HCT116 (cell line): ENCODE results near the gene ZNF488. TPM values are rescaled to one million over a fixed set of nuclear protein-coding genes. Genes with fewer than 3 reads are reported as not detected.
A peak's percentile ranks its signal among the peaks of the same experiment; 100 is the strongest.

Experiments
- ATAC-seq: fragments of 200-7000 bp; cut with Tn5 transposase; 2 replicates; pipeline ENCODE4 v1.9.1; 2020; ENCODE audit warnings: mild to moderate bottlenecking, moderate library complexity
- BruUV-seq: library from RNA; stranded (reverse); fragments of 400-500 nt; replicated peaks from 2 replicates; lab custom pipeline; 2021; lab: Mats Ljungman, UMichigan
- CTCF ChIA-PET: fragments of 300-600 bp; sonication (Branson Sonifier 250); formaldehyde crosslinking; loops from one replicate; lab custom pipeline; 2021; ENCODE audit warnings: antibody characterized with exemption; lab: Charles Lee
- POLR2A ChIA-PET: fragments of 300-600, 350-600 bp; sonication (Branson Sonifier 250); formaldehyde crosslinking; loops from one replicate; lab custom pipeline; 2021; ENCODE audit warnings: antibody characterized with exemption; lab: Charles Lee
- RAD21 ChIA-PET, 2 experiments: fragments of 300-600 bp; sonication (Branson Sonifier 250); formaldehyde crosslinking; loops; one replicate each; lab custom pipeline; 2023; ENCODE audit warnings: low total read pairs in 2 of 2; ENCODE audit not compliant: uncharacterized antibody in 2 of 2, unreplicated experiment in 2 of 2, low non-redundant PET in 1 of 2; lab: Charles Lee
- DNase-seq: peaks from one replicate; pipeline ENCODE4 v3.0.0-alpha.2; 2010; ENCODE audit warnings: low read depth, low spot score
- H2AFZ ChIP-seq: fragments of 200-600 bp; shearing (Covaris generic), sonication (generic); 2 replicates; pipeline ENCODE4 v1.6.1; 2017; ENCODE audit warnings: low read depth, mixed run types, mixed read lengths, antibody characterized with exemption, low read length; ENCODE audit not compliant: poor library complexity, severe bottlenecking
- H3K27ac ChIP-seq: 2 replicates; pipeline ENCODE4 v1.5.1; 2012; ENCODE audit warnings: low read depth, low read length
- H3K27me3 ChIP-seq: fragments of 200-600 bp; sonication (generic); 2 replicates; pipeline ENCODE4 v1.6.1; 2016; ENCODE audit warnings: mixed run types, low read length, mixed read lengths; ENCODE audit not compliant: insufficient read depth
- H3K36me3 ChIP-seq, 2 experiments: fragments of 200-500 bp in 1 of 2; fragments of 200-600 bp in 1 of 2; sonication (Bioruptor generic) in 1 of 2; sonication (generic) in 1 of 2; 2 replicates each; pipeline versions ENCODE4 v1.5.1 to v1.6.1; 2014 to 2016; ENCODE audit warnings: low read length in 2 of 2, inconsistent platforms in 1 of 2, mixed read lengths in 1 of 2, mixed run types in 1 of 2; ENCODE audit not compliant: insufficient read depth in 2 of 2, control insufficient read depth in 1 of 2
- H3K4me1 ChIP-seq, 2 experiments: fragments of 200-600 bp in 1 of 2; sonication (generic) in 1 of 2; 2 replicates each; pipeline versions ENCODE4 v1.5.1 to v1.6.1; 2012 to 2017; ENCODE audit warnings: low read length in 2 of 2, inconsistent platforms in 1 of 2, mild to moderate bottlenecking in 1 of 2, mixed read lengths in 1 of 2, mixed run types in 1 of 2, moderate library complexity in 1 of 2; ENCODE audit not compliant: insufficient read depth in 2 of 2, control insufficient read depth in 1 of 2
- H3K4me2 ChIP-seq: fragments of 200-600 bp; sonication (generic); 2 replicates; pipeline ENCODE4 v1.6.1; 2017; ENCODE audit warnings: mixed run types, low read length, mixed read lengths
- H3K4me3 ChIP-seq, 2 experiments: fragments of 200-600 bp in 1 of 2; sonication (generic) in 1 of 2; replicated peaks in 1 of 2; 2 replicates each; pipeline ENCODE4 v1.5.1; 2011 to 2016; ENCODE audit warnings: low read length in 2 of 2, control low read depth in 1 of 2, low read depth in 1 of 2, mild to moderate bottlenecking in 1 of 2, mixed read lengths in 1 of 2, mixed run types in 1 of 2
- H3K79me2 ChIP-seq: fragments of 200-600 bp; sonication (generic); 2 replicates; pipeline ENCODE4 v1.6.1; 2017; ENCODE audit warnings: mild to moderate bottlenecking, mixed run types, low read length, moderate library complexity, mixed read lengths; ENCODE audit not compliant: insufficient read depth
- H3K9ac ChIP-seq: fragments of 200-600 bp; sonication (generic); 2 replicates; pipeline ENCODE4 v1.6.1; 2016; ENCODE audit warnings: low read length, mixed read lengths
- H3K9me2 ChIP-seq: fragments of 200-600 bp; sonication (generic), shearing (Covaris generic); 2 replicates; pipeline ENCODE4 v1.6.1; 2017; ENCODE audit warnings: mixed run types, mild to moderate bottlenecking, moderate library complexity; ENCODE audit not compliant: insufficient read depth
- H3K9me3 ChIP-seq, 2 experiments: fragments of 200-500 bp in 1 of 2; fragments of 200-600 bp in 1 of 2; sonication (Bioruptor generic) in 1 of 2; sonication (generic) in 1 of 2; 2 replicates each; pipeline ENCODE4 v1.6.1; 2014 to 2017; ENCODE audit warnings: low read length in 2 of 2, mixed read lengths in 2 of 2, inconsistent platforms in 1 of 2, low read depth in 1 of 2, mild to moderate bottlenecking in 1 of 2, mixed run types in 1 of 2, moderate library complexity in 1 of 2; ENCODE audit not compliant: control insufficient read depth in 1 of 2, insufficient read depth in 1 of 2
- H4K20me1 ChIP-seq: fragments of 200-600 bp; sonication (generic), shearing (Covaris generic); 2 replicates; pipeline ENCODE4 v1.6.1; 2017; ENCODE audit warnings: mixed run types, mild to moderate bottlenecking, moderate library complexity; ENCODE audit not compliant: insufficient read depth
- ATF3 ChIP-seq: IDR thresholded peaks from 2 replicates; pipeline ENCODE4 v1.6.1; 2012
- CEBPB ChIP-seq: IDR thresholded peaks from 2 replicates; pipeline ENCODE4 v1.6.1; 2012; ENCODE audit warnings: low read depth
- CTCF ChIP-seq, 3 experiments: fragments of 200-600 bp in 1 of 3; sonication (generic) in 1 of 3; IDR thresholded peaks in 2 of 3; conservative IDR thresholded peaks in 1 of 3; 2 replicates each; pipeline ENCODE4 v1.5.1; 2012 to 2017; ENCODE audit warnings: low read depth in 2 of 3, low read length in 2 of 3, antibody characterized with exemption in 1 of 3, borderline replicate concordance in 1 of 3, control low read depth in 1 of 3, mild to moderate bottlenecking in 1 of 3, mixed read lengths in 1 of 3, mixed run types in 1 of 3, moderate library complexity in 1 of 3; ENCODE audit not compliant: insufficient read depth in 1 of 3
- EGR1 ChIP-seq: IDR thresholded peaks from 2 replicates; pipeline ENCODE4 v1.6.1; 2012; ENCODE audit warnings: low read depth
- ELF1 ChIP-seq: IDR thresholded peaks from 2 replicates; pipeline ENCODE4 v1.6.1; 2012; ENCODE audit warnings: low read depth, borderline replicate concordance
- EZH2 ChIP-seq: fragments of 200-600 bp; sonication (generic); IDR thresholded peaks from 2 replicates; pipeline ENCODE4 v1.6.1; 2017; ENCODE audit warnings: antibody characterized with exemption, mixed run types
- JUND ChIP-seq: IDR thresholded peaks from 2 replicates; pipeline ENCODE4 v1.6.1; 2012
- POLR2A ChIP-seq: IDR thresholded peaks from 2 replicates; pipeline ENCODE4 v1.7.0; 2011; ENCODE audit warnings: borderline replicate concordance; ENCODE audit not compliant: insufficient read depth, insufficient read length; ENCODE audit errors: extremely low read depth
- POLR2AphosphoS5 ChIP-seq: IDR thresholded peaks from 2 replicates; pipeline ENCODE4 v1.6.1; 2011; ENCODE audit warnings: mild to moderate bottlenecking, low read depth, low read length, moderate library complexity
- RAD21 ChIP-seq: IDR thresholded peaks from 2 replicates; pipeline ENCODE4 v1.6.1; 2012; ENCODE audit warnings: low read depth, mild to moderate bottlenecking
- SIN3A ChIP-seq: IDR thresholded peaks from 2 replicates; pipeline ENCODE4 v1.6.1; 2012; ENCODE audit warnings: low read depth
- SP1 ChIP-seq: IDR thresholded peaks from 2 replicates; pipeline ENCODE4 v1.6.1; 2012; ENCODE audit warnings: low read depth
- ZNF274 ChIP-seq: fragments of 200-500 bp; sonication (Bioruptor generic); IDR thresholded peaks from 2 replicates; pipeline ENCODE4 v1.6.1; 2014; ENCODE audit warnings: mild to moderate bottlenecking, low read depth, low read length, inconsistent platforms
- intact Hi-C: fragments of 100-400 bp; cut with micrococcal nuclease; formaldehyde crosslinking; loops from 2 replicates; pipeline ENCODE4 v1.10.0; 2022
- total RNA-seq: library from RNA; stranded (reverse); gene quantifications from one replicate; pipeline ENCODE4 v1.2.1, GENCODE V29; 2021; ENCODE audit not compliant: unreplicated experiment

ZNF488 gene
- total RNA-seq, 1 experiment from 2014 or later, result 3.9 TPM

- H3K9me2 ChIP-seq, result no peaks in the 10 kb centered on the region
- H3K27me3 ChIP-seq, result no peaks in the 10 kb centered on the region
- H3K27ac ChIP-seq, result no peak overlapping the region
- CTCF ChIA-PET, result no interaction called here
- no peak overlapping the region for H3K9ac ChIP-seq
- POLR2A ChIA-PET, result no interaction called here
- TF ChIP-seq POLR2AphosphoS5 (no peak), ELF1 (no peak), JUND (no peak), CEBPB (no peak), EGR1 (no peak), CTCF (IDR thresholded peaks at IDR 0.05 in 2 of 3, conservative IDR thresholded peaks at IDR 0.05 in 1 of 3; ENCODE audit: borderline replicate concordance in 1 of 3, insufficient read depth in 1 of 3, low read depth in 2 of 3, low read length in 2 of 3) (no peak), EZH2 (no peak), RAD21 (no peak), SP1 (no peak), ATF3 (no peak), ZNF274 (no peak), SIN3A (no peak), POLR2A (no peak)
- H3K79me2 ChIP-seq, result no peaks in the 10 kb centered on the region
- H3K4me1 ChIP-seq, result peaks cover 4 to 10% of the 10 kb centered on the region in 2 experiments; a peak in 2 of 4 replicates
- H4K20me1 ChIP-seq, result no peaks in the 10 kb centered on the region
- no peak for ATAC-seq
- intact Hi-C loops, result no loop called here
- peak overlapping the region; percentile 20 for H3K4me2 ChIP-seq
- no peaks in the 10 kb centered on the region for H3K9me3 ChIP-seq
- no TSS peak for BruUV-seq
- no peaks in the 10 kb centered on the region for H3K36me3 ChIP-seq
- no peak for DNase-seq
- RAD21 ChIA-PET, result no interaction called here
- no peak overlapping the region for H2AFZ ChIP-seq
- H3K4me3 ChIP-seq, result no peak overlapping the region
These were observed 58.5 kb downstream of the ZNF488 start for GRCh38 chr10:47325303-47326291.
